Activated CD4-positive, alpha-beta memory T cell treated with anti-CD3 and anti-CD28 coated beads, Interleukin-2, amount 10 ng/mL, durations not matched to agents 7 days and 5 days (primary cell): ENCODE results near the gene CLCN7. TPM values are rescaled to one million over a fixed set of nuclear protein-coding genes. Genes with fewer than 3 reads are reported as not detected.

Source experiments
- CTCF ChIA-PET: fragments of 350-600 bp; sonication (Branson Sonifier 250); formaldehyde crosslinking; loops from one replicate; lab custom pipeline; 2021; ENCODE audit warnings: antibody characterized with exemption, inconsistent platforms; lab: Charles Lee
- POLR2A ChIA-PET: fragments of 350-600 bp; sonication (Branson Sonifier 250); formaldehyde crosslinking; loops from one replicate; lab custom pipeline; 2021; ENCODE audit warnings: antibody characterized with exemption; lab: Charles Lee
- DNase-seq: peaks from one replicate; pipeline ENCODE4 v3.0.0-alpha.2; 2020
- H3K27ac Mint-ChIP-seq: one replicate; pipeline ENCODE4 v1.8.0; 2021; ENCODE audit warnings: mild to moderate bottlenecking, mixed read lengths
- H3K27me3 Mint-ChIP-seq: one replicate; pipeline ENCODE4 v1.8.0; 2021; ENCODE audit warnings: mixed read lengths
- H3K36me3 Mint-ChIP-seq: one replicate; pipeline ENCODE4 v1.8.0; 2021; ENCODE audit warnings: low read depth, mixed read lengths
- H3K4me1 Mint-ChIP-seq: one replicate; pipeline ENCODE4 v1.8.0; 2021; ENCODE audit warnings: mixed read lengths
- H3K4me3 Mint-ChIP-seq: one replicate; pipeline ENCODE4 v1.8.0; 2021; ENCODE audit warnings: mild to moderate bottlenecking, mixed read lengths
- H3K9me3 Mint-ChIP-seq: one replicate; pipeline ENCODE4 v1.8.0; 2021; ENCODE audit warnings: mixed read lengths
- total RNA-seq, 2 experiments: library from RNA; stranded (reverse); gene quantifications; one replicate each; pipeline ENCODE4 v1.2.3, GENCODE V29; 2021

Gene CLCN7
- total RNA-seq, 2 experiments from 2014 or later, result 44.2 to 49.4 TPM

DNA sequence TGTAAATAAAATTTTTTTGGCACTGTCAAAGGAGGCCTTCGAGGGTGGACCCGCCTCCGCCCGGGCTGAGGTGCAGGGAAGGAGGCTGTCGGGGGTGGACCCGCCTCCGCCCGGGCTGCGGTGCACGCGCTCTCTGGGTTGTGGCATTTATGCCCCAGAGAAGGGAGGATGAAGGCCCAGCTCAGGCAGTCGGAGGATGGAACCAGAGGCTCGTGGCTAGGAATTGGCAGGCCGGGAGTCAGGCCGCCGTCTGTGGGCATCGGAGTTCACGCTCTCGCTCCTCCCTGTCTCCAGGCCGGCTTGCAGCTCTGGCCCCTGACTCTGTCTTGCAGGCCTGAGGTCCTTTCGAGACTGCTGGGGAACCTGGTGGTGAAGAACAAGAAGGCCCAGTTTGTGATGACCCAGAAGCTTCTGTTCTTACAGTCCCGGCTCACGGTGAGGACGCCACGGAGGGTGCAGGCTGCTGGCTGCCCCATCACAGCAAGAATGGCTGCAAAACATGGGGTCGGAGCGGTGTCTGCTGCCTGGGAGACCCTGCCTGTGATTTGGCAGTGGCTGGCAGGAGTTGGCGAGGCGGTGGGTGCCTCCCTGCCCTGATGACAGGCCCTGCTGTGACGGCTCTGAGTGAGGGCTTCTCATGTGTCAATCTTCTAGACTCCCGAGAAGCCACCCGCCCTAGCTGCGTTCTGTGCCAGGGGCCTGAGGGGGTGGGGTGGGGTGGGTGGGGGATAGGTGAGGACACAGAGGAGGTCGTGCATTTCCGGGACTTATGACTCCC is 24.3 kb upstream of the CLCN7 start:
- Mint-ChIP-seq H3K4me3 (no peak overlapping the region), H3K27me3 (no peaks in the 10 kb centered on the region), H3K4me1 (peaks cover 7% of the 10 kb centered on the region), H3K27ac (no peak overlapping the region), H3K9me3 (no peaks in the 10 kb centered on the region), H3K36me3 (peaks cover 22% of the 10 kb centered on the region)
- ChIA-PET CTCF (no interaction called here), POLR2A (no interaction called here)
- DNase-seq, result no peak

DNA sequence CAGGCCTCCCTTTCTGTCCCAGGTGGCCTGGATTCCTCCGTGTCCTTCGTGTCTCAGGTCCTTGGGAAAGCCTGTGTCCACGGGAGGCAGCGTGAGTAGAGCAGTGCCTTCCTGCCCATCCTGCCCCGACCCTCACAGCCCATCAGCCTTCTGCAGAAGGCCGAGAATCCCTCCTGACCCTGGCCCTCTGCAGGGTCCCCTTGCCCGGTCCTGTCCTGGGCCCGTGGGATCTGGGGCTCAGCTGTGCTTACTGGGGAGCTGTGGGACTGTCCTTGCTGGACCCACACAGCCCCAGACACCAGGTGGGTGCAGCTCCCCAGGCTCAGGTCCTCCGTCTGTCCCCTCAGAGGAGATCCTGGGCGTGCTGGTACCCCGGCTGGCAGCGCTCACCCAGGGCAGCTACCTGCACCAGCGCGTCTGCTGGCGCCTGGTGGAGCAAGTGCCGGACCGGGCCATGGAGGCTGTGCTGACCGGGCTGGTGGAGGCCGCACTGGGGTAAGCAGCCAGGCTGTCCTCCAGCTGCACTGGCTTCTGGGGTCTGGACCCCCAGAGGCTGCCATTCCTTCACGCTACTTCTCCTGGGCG is 22.3 kb upstream of the CLCN7 start:
- ChIA-PET POLR2A (no interaction called here), CTCF (no interaction called here)
- Mint-ChIP-seq H3K27ac (no peak overlapping the region), H3K4me3 (no peak overlapping the region), H3K36me3 (peaks cover 16% of the 10 kb centered on the region), H3K9me3 (no peaks in the 10 kb centered on the region), H3K4me1 (peaks cover 20% of the 10 kb centered on the region), H3K27me3 (no peaks in the 10 kb centered on the region)
- no peak for DNase-seq

DNA sequence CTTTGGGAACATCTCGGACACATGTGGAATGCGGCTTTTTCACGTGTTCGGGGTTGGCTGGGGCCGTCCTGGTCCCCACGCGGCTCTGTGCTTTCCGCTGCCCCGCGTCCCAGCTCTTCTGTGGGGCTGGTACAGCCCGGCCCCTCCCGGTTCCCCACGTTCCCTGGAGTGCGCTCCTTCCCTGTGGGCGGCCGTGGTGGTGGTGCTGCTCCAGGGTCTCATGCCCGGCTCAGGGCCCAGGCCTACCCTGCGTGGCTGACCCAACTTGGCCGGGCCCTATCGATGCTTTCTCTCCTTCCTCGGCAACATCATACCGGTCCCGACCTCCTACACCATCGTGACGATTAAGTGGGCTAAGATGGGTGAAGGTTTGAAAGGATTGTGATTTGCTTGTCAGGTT is 21.6 kb upstream of the CLCN7 start:
- H3K4me1 Mint-ChIP-seq, result peaks cover 20% of the 10 kb centered on the region
- POLR2A ChIA-PET, result no interaction called here
- no peaks in the 10 kb centered on the region for H3K9me3 Mint-ChIP-seq
- DNase-seq, result no peak
- H3K27ac Mint-ChIP-seq, result no peak overlapping the region
- CTCF ChIA-PET, result no interaction called here
- H3K36me3 Mint-ChIP-seq, result peaks cover 13% of the 10 kb centered on the region
- no peaks in the 10 kb centered on the region for H3K27me3 Mint-ChIP-seq
- no peak overlapping the region for H3K4me3 Mint-ChIP-seq

DNA sequence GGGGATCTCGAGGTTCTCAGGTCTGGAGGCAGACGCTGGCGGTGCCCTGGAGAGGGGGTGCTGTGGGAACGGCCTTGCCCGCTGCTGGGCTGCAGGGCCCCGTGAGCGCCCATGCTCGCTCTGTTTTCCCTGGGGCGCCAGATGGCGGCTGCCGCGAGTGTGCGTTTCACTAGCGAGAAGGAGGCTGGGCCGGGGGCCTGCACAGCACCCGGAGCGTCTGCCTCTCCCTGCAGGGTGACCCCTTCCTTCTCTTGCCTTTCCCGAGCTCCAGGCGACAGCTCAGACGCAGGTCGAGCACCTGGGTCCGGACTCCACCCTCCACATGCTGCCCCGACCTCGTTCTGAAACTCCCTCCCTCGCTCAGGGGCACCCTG is 21.0 kb upstream of the CLCN7 start:
- no peak overlapping the region for H3K27ac Mint-ChIP-seq
- POLR2A ChIA-PET, result no interaction called here
- H3K27me3 Mint-ChIP-seq, result no peaks in the 10 kb centered on the region
- H3K9me3 Mint-ChIP-seq, result no peaks in the 10 kb centered on the region
- CTCF ChIA-PET, result no interaction called here
- DNase-seq, result no peak
- H3K4me1 Mint-ChIP-seq, result peaks cover 20% of the 10 kb centered on the region
- H3K4me3 Mint-ChIP-seq, result no peak overlapping the region
- H3K36me3 Mint-ChIP-seq, result peaks cover 13% of the 10 kb centered on the region

DNA sequence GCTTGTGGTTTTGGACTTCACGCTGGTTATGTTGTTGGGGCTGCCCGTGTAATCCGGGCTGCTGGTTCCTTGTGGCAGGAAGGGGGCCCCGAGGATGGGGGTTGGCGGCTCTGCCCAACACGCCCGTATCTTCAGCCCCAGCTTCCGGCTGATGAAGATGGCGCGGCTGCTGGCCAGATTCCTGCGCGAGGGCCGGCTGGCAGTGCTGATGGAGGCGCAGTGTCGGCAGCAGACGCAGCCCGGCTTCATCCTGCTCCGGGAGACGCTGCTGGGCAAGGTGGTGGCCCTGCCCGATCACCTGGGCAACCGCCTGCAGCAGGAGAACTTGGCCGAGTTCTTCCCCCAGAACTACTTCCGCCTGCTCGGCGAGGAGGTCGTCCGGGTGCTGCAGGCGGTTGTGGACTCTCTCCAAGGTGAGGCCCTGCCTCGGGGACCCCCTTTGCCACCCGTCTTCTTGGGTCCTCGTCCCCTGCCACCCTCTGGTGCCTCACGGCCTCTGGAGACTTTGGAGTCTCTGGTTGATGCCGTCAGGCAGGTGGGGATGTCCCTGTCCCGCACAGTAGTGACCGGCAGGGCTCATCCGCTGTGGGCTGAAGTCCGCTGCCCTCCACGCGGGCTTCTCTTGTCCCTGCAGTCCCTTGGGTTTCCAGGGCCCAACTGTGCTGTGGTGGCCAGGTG is 20.5 kb upstream of the CLCN7 start:
- POLR2A ChIA-PET, result interaction anchor here (2.5 kb wide), 1 partner anchor 38 kb away, joined by 10 read pairs; the partner anchor contains the start of gene TMEM204
- H3K4me1 Mint-ChIP-seq, result peaks cover 20% of the 10 kb centered on the region
- no peaks in the 10 kb centered on the region for H3K9me3 Mint-ChIP-seq
- H3K4me3 Mint-ChIP-seq, result peak overlapping the region; percentile 50
- no peak overlapping the region for H3K27ac Mint-ChIP-seq
- H3K36me3 Mint-ChIP-seq, result peaks cover 13% of the 10 kb centered on the region
- DNase-seq, result no peak
- CTCF ChIA-PET, result interaction anchor here (1.3 kb wide), 1 partner anchor 114 kb away, joined by 3 read pairs; no protein-coding TSS in a partner anchor
- no peaks in the 10 kb centered on the region for H3K27me3 Mint-ChIP-seq

DNA sequence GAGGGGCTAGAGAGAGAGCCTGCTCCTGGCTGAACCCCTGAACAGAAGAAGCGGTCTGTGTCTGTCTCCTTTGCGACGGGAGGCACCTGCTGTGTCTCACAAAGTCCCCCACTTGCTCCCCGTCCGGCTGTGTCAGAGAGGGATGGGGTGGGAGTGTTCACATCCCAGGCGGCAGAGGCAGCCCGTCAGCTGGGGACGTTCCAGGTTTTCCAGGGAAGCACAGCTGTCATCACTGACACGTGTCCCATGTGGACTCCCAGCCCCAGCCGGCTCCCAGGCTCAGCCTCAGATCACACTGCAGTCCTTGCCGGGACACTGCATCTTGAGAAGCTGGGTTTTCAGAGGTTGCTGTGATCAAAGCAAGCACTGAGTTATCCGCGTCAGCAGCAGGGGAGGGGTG is 19.9 kb upstream of the CLCN7 start:
- POLR2A ChIA-PET, result interaction anchor here (2.5 kb wide), 1 partner anchor 38 kb away, joined by 10 read pairs; the partner anchor contains the start of gene TMEM204
- peaks cover 20% of the 10 kb centered on the region for H3K4me1 Mint-ChIP-seq
- CTCF ChIA-PET, result interaction anchor here (0.8 to 1.3 kb wide), 2 partner anchors 20 to 114 kb away, joined by 3 read pairs; no protein-coding TSS in a partner anchor
- no peaks in the 10 kb centered on the region for H3K27me3 Mint-ChIP-seq
- peak overlapping the region; percentile 35 for H3K27ac Mint-ChIP-seq
- peaks cover 13% of the 10 kb centered on the region for H3K36me3 Mint-ChIP-seq
- no peaks in the 10 kb centered on the region for H3K9me3 Mint-ChIP-seq
- DNase-seq, result no peak
- peak overlapping the region; percentile 94 for H3K4me3 Mint-ChIP-seq

DNA sequence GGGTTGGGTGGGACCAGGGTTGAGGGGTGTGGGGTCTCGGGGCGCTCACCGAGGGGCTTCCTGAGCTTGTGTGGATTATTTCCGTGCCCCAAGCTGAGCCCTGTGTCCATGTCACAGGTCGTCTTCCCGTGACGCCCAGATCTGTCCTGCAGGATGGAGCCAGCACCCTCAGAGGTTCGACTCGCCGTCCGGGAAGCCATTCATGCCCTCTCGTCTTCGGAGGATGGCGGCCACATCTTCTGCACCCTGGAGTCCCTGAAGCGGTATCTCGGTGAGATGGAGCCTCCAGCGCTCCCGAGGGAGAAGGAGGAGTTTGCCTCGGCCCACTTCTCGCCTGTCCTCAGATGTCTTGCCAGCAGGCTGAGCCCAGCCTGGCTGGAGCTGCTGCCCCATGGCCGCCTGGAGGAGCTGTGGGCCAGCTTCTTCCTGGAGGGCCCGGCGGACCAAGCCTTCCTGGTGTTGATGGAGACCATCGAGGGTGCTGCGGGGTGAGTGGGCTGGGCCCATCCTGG is 19.4 kb upstream of the CLCN7 start:
- ChIA-PET CTCF (interaction anchor here (0.8 to 1.3 kb wide), 2 partner anchors 20 to 115 kb away, joined by 3 read pairs; no protein-coding TSS in a partner anchor), POLR2A (interaction anchor here (0.9 to 2.5 kb wide), 7 partner anchors 9 to 212 kb away, joined by 3 to 14 read pairs (median 5); partner anchors contain the start of genes JPT2, MAPK8IP3, TMEM204 and UQCC4)
- Mint-ChIP-seq H3K9me3 (no peaks in the 10 kb centered on the region), H3K27me3 (no peaks in the 10 kb centered on the region), H3K27ac (peak overlapping the region; percentile 70), H3K4me1 (peaks cover 20% of the 10 kb centered on the region), H3K36me3 (peaks cover 13% of the 10 kb centered on the region), H3K4me3 (peak overlapping the region; percentile 94)
- no peak for DNase-seq

DNA sequence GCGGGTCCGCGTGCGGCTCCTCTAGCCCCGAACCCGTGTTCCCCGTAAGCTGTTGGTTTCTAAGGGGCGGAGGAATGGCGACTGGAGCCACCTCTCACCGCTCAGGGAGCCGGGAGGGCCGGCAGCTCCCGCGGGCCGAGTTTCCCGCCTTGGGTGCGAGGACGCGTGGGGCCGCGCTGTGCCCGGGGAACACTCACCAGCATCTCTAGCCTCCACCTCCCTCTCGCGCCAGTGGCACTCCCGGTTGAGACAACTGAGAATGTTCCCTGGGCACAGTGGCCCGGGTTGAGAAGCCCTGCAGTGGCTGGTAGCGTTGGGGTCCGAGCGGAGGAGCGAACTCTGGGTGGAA is 18.9 kb upstream of the CLCN7 start:
- Mint-ChIP-seq H3K36me3 (peaks cover 12% of the 10 kb centered on the region), H3K9me3 (no peaks in the 10 kb centered on the region), H3K27me3 (no peaks in the 10 kb centered on the region), H3K4me1 (peaks cover 20% of the 10 kb centered on the region), H3K4me3 (peak overlapping the region; percentile 94), H3K27ac (peak overlapping the region; percentile 70)
- CTCF ChIA-PET, result interaction anchor here (1.3 kb wide), 1 partner anchor 115 kb away, joined by 3 read pairs; no protein-coding TSS in a partner anchor
- POLR2A ChIA-PET, result interaction anchor here (0.9 to 2.5 kb wide), 9 partner anchors 9 to 212 kb away, joined by 3 to 22 read pairs (median 6); partner anchors contain the start of genes CRAMP1, IFT140, JPT2 and MAPK8IP3
- no peak for DNase-seq

DNA sequence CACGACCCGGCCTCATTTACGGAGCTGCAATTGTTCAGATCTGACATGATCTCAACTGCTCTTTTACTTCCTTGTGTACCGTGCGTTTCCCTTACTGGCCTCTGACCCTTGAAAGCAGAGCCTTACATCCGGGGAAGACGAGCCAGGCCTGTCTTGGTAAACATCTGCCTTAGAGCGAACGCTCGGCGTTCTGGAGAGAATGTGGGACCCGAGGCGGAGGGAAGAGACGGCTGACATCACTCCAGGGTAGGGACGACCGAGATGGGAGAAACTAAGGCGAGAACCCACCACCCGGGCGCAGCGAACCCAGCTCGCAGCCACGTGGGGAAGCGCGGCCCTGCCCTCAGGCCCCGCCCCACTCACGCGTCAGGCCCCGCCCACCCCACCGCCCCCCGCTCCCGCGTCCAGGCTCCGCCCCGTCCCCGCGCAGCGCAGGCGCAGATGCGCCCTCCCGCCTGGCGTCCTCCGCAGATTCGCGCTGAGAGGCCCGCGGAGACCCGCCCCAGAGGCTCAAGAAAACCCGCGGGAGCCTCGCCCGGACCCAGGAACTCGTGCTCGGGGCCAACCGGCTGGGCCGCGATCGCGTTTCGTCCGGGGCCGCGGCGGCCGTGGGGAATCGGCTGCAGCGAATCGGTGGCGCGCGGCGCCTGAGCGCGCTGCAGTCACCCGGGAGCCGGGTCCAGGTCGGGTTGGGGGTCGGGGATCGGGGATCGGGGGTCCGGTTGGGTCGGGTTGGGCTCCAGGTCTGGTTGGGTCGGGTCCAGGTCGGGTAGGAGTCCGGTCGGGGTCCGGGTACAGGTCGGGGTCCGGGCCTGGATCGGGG is 18.3 kb upstream of the CLCN7 start, which contains the start of gene TELO2:
TSS of gene TELO2 (plus strand) at position 438 of the 823 bp plus-strand sequence. CDS start 922 bp downstream, outside the sequence.
- peaks cover 7% of the 10 kb centered on the region for H3K36me3 Mint-ChIP-seq
- peak; percentile 89 for DNase-seq
- H3K27me3 Mint-ChIP-seq, result no peaks in the 10 kb centered on the region
- no peaks in the 10 kb centered on the region for H3K9me3 Mint-ChIP-seq
- H3K4me3 Mint-ChIP-seq, result peak within 1 kb of the TSS; percentile 94
- CTCF ChIA-PET, result interaction anchor here (1.6 kb wide), 1 partner anchor 213 kb away, joined by 4 read pairs; the partner anchor contains the start of gene MAPK8IP3
- H3K27ac Mint-ChIP-seq, result peak within 1 kb of the TSS; percentile 94
- POLR2A ChIA-PET, result interaction anchor here (0.9 to 2.5 kb wide), 12 partner anchors 9 to 213 kb away, joined by 3 to 22 read pairs (median 4); partner anchors contain the start of genes CRAMP1, IFT140, JPT2 and MAPK8IP3
- H3K4me1 Mint-ChIP-seq, result peaks cover 20% of the 10 kb centered on the region

DNA sequence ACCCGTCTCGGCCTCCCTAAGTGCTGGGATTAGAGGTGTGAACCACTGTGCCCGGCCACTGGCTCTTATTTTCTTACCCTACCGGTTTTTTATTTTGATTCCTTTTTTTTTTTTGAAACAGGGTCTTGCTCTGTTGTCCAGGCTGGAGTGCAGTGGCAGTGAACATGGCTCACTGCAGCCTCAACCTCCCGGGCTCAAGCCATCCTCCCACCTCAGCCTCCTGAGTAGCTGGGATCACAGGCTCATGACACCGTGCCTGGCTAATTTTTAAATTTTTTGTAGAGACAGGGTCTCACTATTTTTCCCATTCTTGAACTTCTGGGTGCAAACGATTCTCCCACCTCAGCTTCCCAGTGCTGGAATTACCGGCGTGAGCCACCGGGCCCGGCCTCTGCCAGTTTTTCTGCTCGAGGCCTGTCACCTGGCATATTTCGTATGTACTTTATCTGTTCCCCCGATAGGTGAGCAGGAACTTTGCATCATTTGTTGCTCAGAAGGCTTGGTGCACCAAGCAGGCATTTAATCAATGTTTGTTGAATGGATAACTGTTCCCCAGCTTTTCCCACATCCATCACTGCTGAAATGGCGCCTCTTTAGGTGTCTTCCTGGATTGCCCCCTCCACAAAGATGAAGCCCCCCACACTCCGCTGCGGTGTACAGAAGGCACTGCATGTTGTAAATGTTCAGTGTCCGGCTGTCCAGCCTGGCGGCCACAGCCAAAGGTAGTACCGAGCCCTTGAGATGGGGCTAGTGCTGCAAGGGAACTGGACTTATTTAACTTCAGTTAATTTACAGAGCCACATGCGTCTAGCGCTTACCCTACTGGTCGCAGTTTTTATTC is 17.5 kb upstream of the CLCN7 start:
- DNase-seq, result no peak
- peak overlapping the region; percentile 94 for H3K27ac Mint-ChIP-seq
- no peaks in the 10 kb centered on the region for H3K9me3 Mint-ChIP-seq
- peak overlapping the region; percentile 94 for H3K4me3 Mint-ChIP-seq
- H3K36me3 Mint-ChIP-seq, result peaks cover 2% of the 10 kb centered on the region
- POLR2A ChIA-PET, result interaction anchor here (0.9 to 2.3 kb wide), 9 partner anchors 9 to 119 kb away, joined by 3 to 22 read pairs (median 5); partner anchors contain the start of genes CRAMP1, IFT140 and UQCC4
- H3K27me3 Mint-ChIP-seq, result no peaks in the 10 kb centered on the region
- CTCF ChIA-PET, result interaction anchor here (1.6 kb wide), 1 partner anchor 214 kb away, joined by 4 read pairs; the partner anchor contains the start of gene MAPK8IP3
- H3K4me1 Mint-ChIP-seq, result peaks cover 20% of the 10 kb centered on the region

DNA sequence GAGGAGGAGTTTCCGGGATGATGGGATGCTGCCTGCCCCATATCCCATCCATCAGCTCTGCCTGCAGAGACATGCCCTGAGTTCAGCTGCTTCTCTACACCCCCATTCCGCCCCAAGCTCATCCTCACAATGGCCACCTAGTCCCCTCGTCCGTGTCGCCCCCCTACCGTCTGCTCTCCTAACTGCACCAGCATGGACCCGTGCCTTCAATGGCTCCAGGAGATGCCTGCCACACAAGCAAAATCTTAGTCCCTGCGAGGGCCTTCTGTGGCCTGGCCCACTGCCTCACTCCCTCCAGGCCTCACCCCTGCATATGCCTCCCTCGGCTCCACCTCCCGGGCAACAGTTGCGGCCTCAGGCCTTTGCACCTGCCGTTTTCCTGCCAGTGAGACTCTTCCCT is 16.5 kb upstream of the CLCN7 start:
- H3K27me3 Mint-ChIP-seq, result no peaks in the 10 kb centered on the region
- no peak overlapping the region for H3K4me3 Mint-ChIP-seq
- H3K4me1 Mint-ChIP-seq, result peaks cover 17% of the 10 kb centered on the region
- ChIA-PET CTCF (no interaction called here), POLR2A (interaction anchor here (1.0 to 1.4 kb wide), 3 partner anchors 71 to 215 kb away, joined by 3 to 5 read pairs (median 3); partner anchors contain the start of genes MAPK8IP3 and UQCC4)
- DNase-seq, result no peak
- H3K9me3 Mint-ChIP-seq, result no peaks in the 10 kb centered on the region
- H3K36me3 Mint-ChIP-seq, result peaks cover 2% of the 10 kb centered on the region
- no peak overlapping the region for H3K27ac Mint-ChIP-seq
